Kasumi-1 (cell line): ENCODE data around the gene NUDT1.

Source experiments
- DNase-seq, 2 experiments: peaks; one replicate each; lab custom pipeline; 2025; lab: John Stamatoyannopoulos, UW

The NUDT1 gene

GRCh38 chr7:2299131-2299829 lies 57.3 kb downstream of the NUDT1 start:
- DNase-seq, result no peak

GRCh38 chr7:2299870-2300512 lies 58.0 kb downstream of the NUDT1 start:
- DNase-seq, result no peak
